ENCODE data around the gene SSBP2.
"Not testable (repeated sequence)": the region's sequence is repeated elsewhere in the genome, so short reads cannot be mapped to it uniquely, and the experiment has no call there.

The SSBP2 gene

GRCh38 chr5:81724108-81724507, 26.8 kb downstream of the SSBP2 start:
- H3K27me3 Mint-ChIP-seq: no peaks in the 10 kb centered on the region
- no peak overlapping the region for H3K27ac Mint-ChIP-seq
- H3K4me3 Mint-ChIP-seq: no peak overlapping the region
- H3K9me3 Mint-ChIP-seq: no peaks in the 10 kb centered on the region
- peaks cover 81% of the 10 kb centered on the region for H3K4me1 Mint-ChIP-seq
- H3K36me3 Mint-ChIP-seq: peaks cover 2% of the 10 kb centered on the region

- H3K4me3 Mint-ChIP-seq: peak overlapping the region; percentile 5
- H3K27me3 Mint-ChIP-seq: no peaks in the 10 kb centered on the region
- peaks cover 89% of the 10 kb centered on the region for H3K4me1 Mint-ChIP-seq
Observed at GRCh38 chr5:81721049-81721448, 29.8 kb downstream of the SSBP2 start.

GRCh38 chr5:81719743-81720345, 31.1 kb downstream of the SSBP2 start:
- Mint-ChIP-seq H3K9me3 (no peaks in the 10 kb centered on the region), H3K36me3 (peaks cover 6% of the 10 kb centered on the region), H3K27ac (no peak overlapping the region), H3K27me3 (no peaks in the 10 kb centered on the region), H3K4me1 (peaks cover 89% of the 10 kb centered on the region), H3K4me3 (no peak overlapping the region)

More at GRCh38 chr5:81721049-81721448, 29.8 kb downstream of the SSBP2 start:
- no peaks in the 10 kb centered on the region for H3K9me3 Mint-ChIP-seq
- H3K36me3 Mint-ChIP-seq: peaks cover 4% of the 10 kb centered on the region
- peak overlapping the region; percentile 25 for H3K27ac Mint-ChIP-seq

GRCh38 chr5:81718300-81718699, 32.6 kb downstream of the SSBP2 start:
- Mint-ChIP-seq H3K4me3 (peak overlapping the region; percentile 58), H3K27ac (peak overlapping the region; percentile 78), H3K9me3 (no peaks in the 10 kb centered on the region), H3K36me3 (peaks cover 14% of the 10 kb centered on the region), H3K4me1 (peaks cover 86% of the 10 kb centered on the region), H3K27me3 (no peaks in the 10 kb centered on the region)

GRCh38 chr5:81717860-81718259, 33.0 kb downstream of the SSBP2 start:
- Mint-ChIP-seq H3K9me3 (no peaks in the 10 kb centered on the region), H3K4me3 (peak overlapping the region; percentile 58), H3K36me3 (peaks cover 14% of the 10 kb centered on the region), H3K27ac (peak overlapping the region; percentile 78), H3K4me1 (peaks cover 85% of the 10 kb centered on the region), H3K27me3 (no peaks in the 10 kb centered on the region)

GRCh38 chr5:81717226-81717625, 33.7 kb downstream of the SSBP2 start:
- peaks cover 78% of the 10 kb centered on the region for H3K4me1 Mint-ChIP-seq
- H3K27ac Mint-ChIP-seq: no peak overlapping the region

GRCh38 chr5:81714076-81714475, 36.8 kb downstream of the SSBP2 start:
- H3K27me3 Mint-ChIP-seq, H3K4me3 Mint-ChIP-seq, H3K27ac Mint-ChIP-seq, H3K9me3 Mint-ChIP-seq: not testable (repeated sequence)
- Mint-ChIP-seq H3K36me3 (peaks cover 17% of the 10 kb centered on the region), H3K4me1 (peaks cover 60% of the 10 kb centered on the region)

More at GRCh38 chr5:81717226-81717625, 33.7 kb downstream of the SSBP2 start:
- no peaks in the 10 kb centered on the region for H3K27me3 Mint-ChIP-seq
- H3K9me3 Mint-ChIP-seq: no peaks in the 10 kb centered on the region
- H3K36me3 Mint-ChIP-seq: peaks cover 14% of the 10 kb centered on the region
- no peak overlapping the region for H3K4me3 Mint-ChIP-seq

GRCh38 chr5:81708889-81709288, 42.0 kb downstream of the SSBP2 start:
- Mint-ChIP-seq H3K4me1 (peaks cover 43% of the 10 kb centered on the region), H3K36me3 (peaks cover 19% of the 10 kb centered on the region), H3K9me3 (no peaks in the 10 kb centered on the region), H3K27me3 (no peaks in the 10 kb centered on the region), H3K27ac (peak overlapping the region; percentile 49), H3K4me3 (no peak overlapping the region)

GRCh38 chr5:81703840-81704239, 47.1 kb downstream of the SSBP2 start:
- peaks cover 25% of the 10 kb centered on the region for H3K36me3 Mint-ChIP-seq
- peaks cover 35% of the 10 kb centered on the region for H3K4me1 Mint-ChIP-seq
- no peak overlapping the region for H3K27ac Mint-ChIP-seq

GRCh38 chr5:81700166-81700565, 50.7 kb downstream of the SSBP2 start:
- H3K36me3 Mint-ChIP-seq: peaks cover 16% of the 10 kb centered on the region
- H3K4me3 Mint-ChIP-seq: no peak overlapping the region
- H3K9me3 Mint-ChIP-seq: peaks cover 5% of the 10 kb centered on the region
- peaks cover 30% of the 10 kb centered on the region for H3K4me1 Mint-ChIP-seq
- H3K27ac Mint-ChIP-seq: no peak overlapping the region
- no peaks in the 10 kb centered on the region for H3K27me3 Mint-ChIP-seq

More at GRCh38 chr5:81703840-81704239, 47.1 kb downstream of the SSBP2 start:
- H3K4me3 Mint-ChIP-seq: no peak overlapping the region
- no peaks in the 10 kb centered on the region for H3K27me3 Mint-ChIP-seq
- H3K9me3 Mint-ChIP-seq: peaks cover 5% of the 10 kb centered on the region

- Mint-ChIP-seq H3K4me1 (peaks cover 27% of the 10 kb centered on the region), H3K36me3 (peaks cover 15% of the 10 kb centered on the region), H3K4me3 (no peak overlapping the region), H3K9me3 (peaks cover 5% of the 10 kb centered on the region), H3K27ac (no peak overlapping the region), H3K27me3 (no peaks in the 10 kb centered on the region)
Observed at GRCh38 chr5:81698813-81699212, 52.1 kb downstream of the SSBP2 start.

GRCh38 chr5:81696418-81697397, 54.2 kb downstream of the SSBP2 start:
- H3K4me3 Mint-ChIP-seq: no peak overlapping the region
- H3K36me3 Mint-ChIP-seq: peaks cover 26% of the 10 kb centered on the region
- peaks cover 36% of the 10 kb centered on the region for H3K4me1 Mint-ChIP-seq
- no peaks in the 10 kb centered on the region for H3K27me3 Mint-ChIP-seq
- H3K27ac Mint-ChIP-seq: peak overlapping the region; percentile 26
- peaks cover 18% of the 10 kb centered on the region for H3K9me3 Mint-ChIP-seq

- peaks cover 49% of the 10 kb centered on the region for H3K4me1 Mint-ChIP-seq
- H3K4me3 Mint-ChIP-seq: no peak overlapping the region
- H3K36me3 Mint-ChIP-seq: peaks cover 39% of the 10 kb centered on the region
- H3K27me3 Mint-ChIP-seq: no peaks in the 10 kb centered on the region
- no peak overlapping the region for H3K27ac Mint-ChIP-seq
- H3K9me3 Mint-ChIP-seq: peaks cover 33% of the 10 kb centered on the region
Observed at GRCh38 chr5:81694726-81695125, 56.2 kb downstream of the SSBP2 start.

- peaks cover 60% of the 10 kb centered on the region for H3K36me3 Mint-ChIP-seq
- H3K27me3 Mint-ChIP-seq: no peaks in the 10 kb centered on the region
- peaks cover 41% of the 10 kb centered on the region for H3K9me3 Mint-ChIP-seq
- H3K4me1 Mint-ChIP-seq: peaks cover 56% of the 10 kb centered on the region
- H3K4me3 Mint-ChIP-seq: no peak overlapping the region
- H3K27ac Mint-ChIP-seq: no peak overlapping the region
Observed at GRCh38 chr5:81688215-81688614, 62.7 kb downstream of the SSBP2 start.

GRCh38 chr5:81687292-81687691, 63.6 kb downstream of the SSBP2 start:
- Mint-ChIP-seq H3K4me3 (no peak overlapping the region), H3K27ac (no peak overlapping the region), H3K4me1 (peaks cover 59% of the 10 kb centered on the region), H3K27me3 (no peaks in the 10 kb centered on the region), H3K36me3 (peaks cover 61% of the 10 kb centered on the region), H3K9me3 (peaks cover 34% of the 10 kb centered on the region)

- no peaks in the 10 kb centered on the region for H3K27me3 Mint-ChIP-seq
- H3K4me1 Mint-ChIP-seq: peaks cover 55% of the 10 kb centered on the region
- peaks cover 22% of the 10 kb centered on the region for H3K9me3 Mint-ChIP-seq
- H3K4me3 Mint-ChIP-seq: no peak overlapping the region
- peaks cover 56% of the 10 kb centered on the region for H3K36me3 Mint-ChIP-seq
- no peak overlapping the region for H3K27ac Mint-ChIP-seq
Observed at GRCh38 chr5:81685471-81685870, 65.4 kb downstream of the SSBP2 start.

Measured in activated naive CD4-positive, alpha-beta T cell treated with anti-CD3 and anti-CD28 coated beads, Interleukin-2, amount 50 U/mL, for 24 hours (primary cell).